Stimulated activated CD8-positive, alpha-beta memory T cell treated with anti-CD3 and anti-CD28 coated beads, Interleukin-2, amount 100 ng/mL, for 1 hour (primary cell): ENCODE measurements around the gene ABI3BP.
"Not testable (repeated sequence)": the region's sequence is repeated elsewhere in the genome, so short reads cannot be mapped to it uniquely, and the experiment has no call there.

Experiments
- DNase-seq, 2 donors: peaks; one replicate each; pipeline ENCODE4 v3.0.0-alpha.2; 2020; ENCODE audit warnings: low read depth in 2 of 2

The ABI3BP gene

DNA sequence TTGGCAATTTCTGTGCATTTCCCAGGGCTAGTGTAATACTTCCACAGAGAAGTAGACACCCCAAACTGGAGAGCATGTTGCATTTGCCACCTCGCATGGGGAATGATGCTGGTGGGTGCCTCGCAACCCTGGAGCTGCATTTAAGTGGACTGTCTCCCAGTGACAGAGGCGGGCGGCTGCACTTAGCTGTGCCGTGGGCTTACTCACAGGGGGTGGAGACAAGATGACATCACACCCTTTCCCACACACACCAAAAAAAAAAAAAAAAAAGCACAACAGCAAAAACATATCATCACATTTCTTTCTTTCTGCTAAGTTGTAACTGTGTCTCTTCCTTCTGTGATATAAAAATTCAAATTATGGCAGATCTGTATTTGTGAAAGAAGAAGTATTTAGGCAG is at the start of gene ABI3BP:
Gene ABI3BP (minus strand): TSS at position 113 of the 400 bp plus-strand sequence. CDS start 37 bp downstream, at position 76.
- no peak for DNase-seq

DNA sequence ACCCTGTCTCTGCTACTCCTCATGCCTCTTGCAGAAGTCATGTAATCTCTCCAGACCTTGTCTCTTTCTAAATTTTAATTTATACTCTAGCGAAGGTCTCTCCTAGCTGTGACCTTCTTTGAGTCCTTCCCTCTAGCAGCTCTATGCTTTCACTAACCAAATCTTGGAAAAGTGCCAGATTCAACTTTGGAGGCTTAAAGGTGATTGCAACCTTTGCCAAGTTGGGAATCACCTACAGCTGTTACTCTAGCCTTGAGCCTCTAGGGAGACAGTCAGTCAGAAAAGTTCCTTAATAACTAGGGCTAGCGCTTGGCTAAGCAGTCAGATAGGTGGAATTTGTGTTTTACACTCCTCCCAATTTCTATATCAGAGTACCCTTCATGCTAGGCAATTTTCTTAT is 46.1 kb upstream of the ABI3BP start:
- no peak for DNase-seq

DNA sequence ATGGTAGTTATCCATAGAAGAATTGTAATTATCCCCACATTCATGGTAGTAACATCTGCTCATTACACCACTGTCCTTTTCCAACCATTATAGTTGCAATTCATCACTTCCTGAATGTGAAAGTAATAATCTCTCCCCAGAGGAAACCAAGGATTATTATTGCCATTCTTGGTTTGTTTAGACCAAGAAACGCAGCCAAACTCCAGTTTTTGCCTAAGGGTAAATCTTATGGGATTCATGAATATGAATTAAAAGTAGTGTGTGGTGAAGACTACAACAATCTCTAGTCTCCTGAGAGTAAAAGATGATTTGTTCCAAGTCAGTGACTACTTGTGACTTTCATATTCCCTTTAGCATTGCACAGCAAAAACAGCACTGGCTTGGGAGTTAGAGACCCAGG is 45.7 kb upstream of the ABI3BP start:
- DNase-seq: no peak

DNA sequence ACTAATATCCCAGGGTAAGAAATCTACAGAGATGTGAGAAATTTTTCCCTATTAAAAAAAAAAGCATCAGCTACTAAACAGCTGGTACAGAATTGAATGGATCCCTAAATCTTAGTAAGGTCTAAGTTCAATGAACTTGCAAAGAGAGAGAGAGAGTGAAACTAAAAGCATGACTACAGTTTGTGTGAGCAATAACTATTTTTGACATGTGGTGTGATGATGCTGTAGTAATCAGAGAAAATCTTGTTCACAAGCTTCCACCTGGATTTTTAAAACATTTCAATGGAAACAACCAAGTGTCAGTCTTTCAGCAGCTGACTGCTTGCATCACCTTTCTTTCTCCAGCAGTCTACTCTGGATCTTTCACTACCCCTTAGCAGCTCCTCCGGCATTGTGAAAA is 45.2 kb upstream of the ABI3BP start:
- no peak for DNase-seq

- no peak for DNase-seq
These were observed 44.4 kb upstream of the ABI3BP start for GRCh38 chr3:101037613-101038012.

DNA sequence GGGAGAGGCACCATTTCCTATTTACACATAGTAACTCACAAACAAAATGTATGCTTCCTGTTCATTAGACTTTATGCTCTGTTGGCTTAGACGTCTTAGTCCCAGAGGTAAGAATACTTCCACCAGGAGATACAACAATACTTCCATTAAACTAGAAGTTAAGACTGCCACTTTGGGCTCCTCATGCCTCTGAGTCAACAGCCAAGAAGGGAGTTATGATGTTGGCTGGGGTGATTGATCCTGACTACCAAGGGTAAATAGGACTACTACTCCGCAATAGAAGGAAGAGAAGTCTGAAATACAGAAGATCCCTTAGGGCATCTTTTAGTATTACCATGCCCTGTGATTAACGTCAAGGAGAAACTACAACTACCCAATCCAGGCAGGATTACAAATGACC is 43.5 kb upstream of the ABI3BP start:
- no peak for DNase-seq

DNA sequence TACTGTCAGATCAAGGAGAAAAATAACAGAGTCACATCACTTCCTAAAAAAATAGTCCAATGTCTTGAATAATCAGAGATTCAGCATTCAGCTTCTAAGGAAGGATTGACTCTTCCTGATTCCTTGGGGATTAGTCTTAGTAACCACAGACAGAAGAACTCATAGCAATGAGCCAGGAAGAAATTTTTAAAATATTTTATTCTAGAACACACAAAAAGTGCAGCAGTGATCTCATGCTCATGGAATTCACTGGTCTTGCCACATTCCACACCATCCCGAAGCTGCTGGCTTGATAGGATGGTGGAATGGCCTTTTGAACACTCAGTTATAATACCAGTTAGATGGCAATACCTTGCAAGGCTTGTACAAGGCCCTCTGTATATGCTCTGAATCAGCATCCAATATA is 43.0 kb upstream of the ABI3BP start:
- DNase-seq: no peak

GRCh38 chr3:101027286-101027685 is 34.1 kb upstream of the ABI3BP start:
- DNase-seq: no peak

- no peak for DNase-seq
These were observed 33.7 kb upstream of the ABI3BP start for GRCh38 chr3:101026881-101027280.

GRCh38 chr3:101026244-101026643 is 33.0 kb upstream of the ABI3BP start:
- no peak for DNase-seq

DNA sequence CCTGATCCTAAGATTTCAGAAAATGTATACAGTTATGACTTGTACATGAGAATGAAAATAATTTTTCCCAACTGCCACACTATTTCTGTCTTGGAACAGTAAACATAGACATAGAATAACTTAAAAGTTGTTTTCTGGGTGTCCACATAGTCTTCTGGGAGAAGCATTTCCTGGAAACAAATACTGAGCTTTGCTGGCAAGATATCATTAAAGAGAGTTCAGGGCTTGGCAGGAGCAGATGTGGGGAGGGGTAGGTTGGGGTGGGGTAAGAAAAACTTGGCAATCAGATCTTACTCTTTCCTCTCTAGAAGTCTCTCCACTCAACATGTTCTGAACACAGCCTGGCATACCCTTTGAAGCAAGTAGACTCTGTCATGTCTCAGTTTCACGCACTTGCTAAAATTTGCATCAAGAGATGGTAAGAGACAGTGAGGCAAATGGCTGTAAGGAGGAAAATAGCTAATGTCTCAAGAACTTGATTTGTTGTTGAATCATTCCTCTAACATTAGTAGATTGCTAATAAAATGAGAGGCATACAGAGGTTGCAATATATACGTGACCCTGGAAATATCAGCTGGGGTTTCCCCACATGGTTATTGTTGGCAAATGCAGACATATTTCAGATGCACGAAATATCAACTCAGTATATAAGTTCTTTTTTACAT is 27.3 kb upstream of the ABI3BP start:
- DNase-seq: no peak

DNA sequence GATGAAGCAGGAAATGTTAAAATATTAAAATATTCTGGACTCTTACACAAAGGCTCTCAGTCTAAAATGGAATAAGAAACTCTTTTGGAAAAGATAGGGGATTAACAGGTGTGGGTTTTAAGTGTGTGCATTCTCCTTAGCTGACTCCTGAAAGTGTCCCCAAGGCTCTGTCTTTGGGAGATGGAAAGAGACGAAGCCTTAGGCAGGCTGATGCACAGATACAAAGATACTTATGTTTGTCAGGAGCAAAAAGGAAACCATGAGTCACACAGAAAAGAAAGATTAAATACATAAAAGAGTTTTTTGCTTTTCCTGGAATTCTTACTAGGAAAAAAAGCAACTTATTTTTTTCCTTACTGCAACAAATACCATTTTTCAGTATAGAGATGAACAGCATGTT is 23.8 kb upstream of the ABI3BP start:
- DNase-seq: no peak

DNA sequence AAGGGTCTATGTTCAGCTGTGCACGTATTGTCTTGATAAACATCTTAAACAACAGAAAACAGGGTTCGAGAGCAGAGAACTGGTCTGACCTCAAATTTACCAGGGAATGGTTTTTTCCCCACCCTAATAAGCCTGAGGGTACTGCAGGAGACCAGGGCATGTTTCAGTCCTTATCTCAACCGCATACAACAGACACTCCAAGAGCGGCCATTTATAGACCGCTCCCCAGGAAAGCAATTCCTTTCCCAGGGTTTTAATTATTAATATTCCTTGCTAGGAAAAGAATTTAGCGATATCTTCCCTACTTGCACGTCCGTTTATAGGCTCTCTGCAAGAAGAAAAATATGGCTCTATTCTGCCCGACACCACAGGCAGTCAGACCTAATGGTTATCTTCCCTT is 19.1 kb upstream of the ABI3BP start:
- DNase-seq: not testable (repeated sequence)

GRCh38 chr3:101011136-101011535 is 17.9 kb upstream of the ABI3BP start:
- no peak for DNase-seq

DNA sequence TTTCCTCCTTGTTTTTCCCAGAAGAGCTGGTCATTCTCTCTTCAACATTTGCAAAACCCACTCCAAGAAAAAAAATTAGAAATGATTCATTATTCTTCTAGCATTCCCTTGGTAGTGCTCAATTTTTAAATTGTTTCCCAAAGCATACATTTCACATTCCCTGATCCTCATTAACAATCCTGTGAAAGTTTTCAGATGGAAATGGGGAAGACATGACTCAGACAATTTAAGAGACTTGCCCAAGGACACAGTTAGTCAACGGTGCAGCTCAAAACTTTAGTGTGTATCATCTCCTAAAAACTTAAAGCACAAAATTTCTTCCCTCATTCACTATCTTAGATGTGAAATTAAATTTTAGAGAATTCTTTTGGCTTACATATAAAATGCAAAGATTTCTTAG is 17.1 kb upstream of the ABI3BP start:
- no peak for DNase-seq

- no peak for DNase-seq
These were observed 16.2 kb upstream of the ABI3BP start for GRCh38 chr3:101009386-101009785.

DNA sequence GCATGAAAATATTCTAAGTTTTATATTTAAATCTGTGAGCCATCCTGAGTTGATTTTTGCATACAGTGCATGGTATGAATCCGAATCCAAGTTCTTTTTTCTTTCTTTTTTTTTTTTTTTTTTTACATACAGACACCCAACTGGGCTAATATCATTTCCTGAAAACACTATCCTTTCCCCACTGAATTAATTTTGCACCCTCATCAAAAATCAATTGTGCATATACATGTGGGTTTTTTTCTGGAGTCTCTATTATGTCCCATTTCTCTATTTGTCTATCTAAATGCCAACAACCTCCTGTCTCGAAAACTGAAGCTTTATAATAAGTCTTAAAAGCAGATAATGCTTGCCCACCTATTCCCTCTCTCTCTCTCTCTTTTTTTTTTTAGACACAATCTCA is 5.9 kb upstream of the ABI3BP start:
- DNase-seq: no peak

DNA sequence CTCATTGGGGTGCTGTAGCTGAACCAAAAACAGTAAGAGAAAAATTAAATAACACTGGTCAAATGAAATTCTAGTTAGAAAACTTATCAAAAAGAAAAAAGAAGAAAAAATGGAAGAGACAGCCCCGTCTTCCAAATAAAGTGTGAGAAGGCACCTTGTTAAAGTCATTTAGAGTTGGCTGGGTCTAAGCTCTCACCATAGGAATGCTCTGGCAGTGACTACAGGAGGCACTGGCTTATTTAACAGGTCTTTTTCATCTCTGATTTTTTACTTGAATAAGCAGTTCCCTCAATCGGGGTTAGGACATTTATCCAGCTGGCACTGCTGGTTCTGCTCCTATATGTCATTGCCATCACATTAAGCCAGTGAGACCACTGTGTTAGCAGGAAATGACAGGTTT is 1.6 kb upstream of the ABI3BP start:
- DNase-seq: no peak

DNA sequence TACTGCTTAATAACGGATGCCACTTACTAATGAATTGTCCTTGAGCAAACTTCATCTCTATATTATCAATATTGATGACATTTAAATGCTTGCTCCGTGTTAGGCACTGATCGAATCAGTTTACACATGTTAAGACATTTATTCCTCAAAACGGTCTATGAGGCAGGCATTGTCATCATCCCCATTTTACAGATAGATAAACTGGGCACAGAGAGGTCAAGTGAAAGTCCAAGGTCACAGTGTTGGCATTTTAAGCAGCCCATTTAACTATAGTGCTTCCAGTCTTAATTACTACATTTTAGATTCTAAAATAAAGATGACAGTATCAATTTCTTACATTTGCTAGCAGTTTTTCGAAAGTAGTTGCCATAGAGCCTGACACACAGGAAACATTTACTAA is 966 bp upstream of the ABI3BP start:
- no peak for DNase-seq

DNA sequence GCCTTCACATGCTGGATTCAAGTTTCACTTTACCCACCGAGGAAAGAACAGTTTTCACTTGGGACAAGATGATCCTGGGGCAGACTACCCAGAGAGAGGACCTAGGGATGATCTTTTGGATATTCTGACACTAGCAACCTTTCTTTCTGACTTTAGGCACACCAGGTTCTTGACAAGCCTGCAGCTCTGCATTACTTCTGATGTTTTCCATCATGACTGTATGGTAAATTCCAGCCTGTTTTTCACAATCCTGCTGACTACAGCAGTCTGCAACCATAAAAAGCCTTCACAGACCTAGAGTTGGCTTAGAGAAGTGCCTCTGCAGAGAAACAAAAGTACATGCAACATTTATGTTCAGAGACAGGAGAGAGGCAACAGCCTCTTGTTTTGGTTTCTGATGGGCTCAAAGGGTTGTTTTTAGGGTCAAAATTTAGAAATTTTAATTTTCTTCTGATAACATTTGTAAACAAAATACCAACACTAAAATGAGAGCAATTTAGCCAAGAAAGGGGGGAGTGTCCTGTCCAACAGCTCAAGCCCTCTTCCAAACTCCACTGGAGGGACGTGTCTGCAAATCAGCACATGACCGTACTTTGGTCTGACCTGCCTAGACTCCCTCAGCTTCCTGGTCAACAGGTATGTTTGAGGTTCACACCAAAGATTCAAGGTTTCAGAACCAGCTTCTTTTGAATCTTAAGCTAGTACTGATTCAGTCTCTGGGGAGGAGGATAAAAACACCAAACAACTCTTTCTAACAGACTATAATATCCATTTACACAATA is 799 bp downstream of the ABI3BP start:
- no peak for DNase-seq

- no peak for DNase-seq
These were observed 5.1 kb downstream of the ABI3BP start for GRCh38 chr3:100988080-100988479.

- DNase-seq: no peak
These were observed 8.9 kb downstream of the ABI3BP start for GRCh38 chr3:100984308-100984707.

GRCh38 chr3:100982710-100983109 is 10.5 kb downstream of the ABI3BP start:
- no peak for DNase-seq
